DMS153 (cell line): ENCODE results near the gene ROBO3.

ENCODE experiments used
- DNase-seq: peaks from one replicate; lab custom pipeline; 2025; lab: John Stamatoyannopoulos, UW

ROBO3 gene

DNA sequence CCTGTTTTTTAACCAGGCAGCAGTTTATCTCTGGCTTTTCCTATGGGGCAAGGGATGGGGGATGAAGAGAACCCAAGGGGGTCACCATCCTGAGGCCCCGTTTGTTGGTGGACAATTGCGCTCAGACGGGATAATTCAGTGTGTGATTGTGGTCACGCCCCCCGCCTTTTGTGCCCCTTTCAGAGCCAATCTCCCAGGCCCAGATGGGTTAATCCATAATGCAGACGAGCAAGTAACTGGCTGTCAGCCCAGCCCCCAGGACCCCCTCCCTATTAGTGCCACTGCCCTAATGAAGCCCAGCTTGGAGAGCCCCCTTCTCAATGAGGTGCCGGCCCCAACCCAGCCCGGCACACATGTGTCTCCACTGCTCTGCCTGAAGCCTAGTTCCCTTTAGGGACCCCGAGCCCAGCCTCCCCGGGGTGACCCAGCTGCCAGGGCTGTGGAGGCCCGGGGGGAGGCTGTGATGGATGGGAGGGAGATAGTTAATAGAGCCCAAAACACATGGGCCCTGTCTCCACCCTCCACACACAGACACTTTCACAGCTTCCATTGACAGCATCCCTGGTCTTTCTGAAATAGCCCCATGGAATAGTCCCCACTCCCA lies 19.1 kb upstream of the ROBO3 start:
- DNase-seq = no peak

DNA sequence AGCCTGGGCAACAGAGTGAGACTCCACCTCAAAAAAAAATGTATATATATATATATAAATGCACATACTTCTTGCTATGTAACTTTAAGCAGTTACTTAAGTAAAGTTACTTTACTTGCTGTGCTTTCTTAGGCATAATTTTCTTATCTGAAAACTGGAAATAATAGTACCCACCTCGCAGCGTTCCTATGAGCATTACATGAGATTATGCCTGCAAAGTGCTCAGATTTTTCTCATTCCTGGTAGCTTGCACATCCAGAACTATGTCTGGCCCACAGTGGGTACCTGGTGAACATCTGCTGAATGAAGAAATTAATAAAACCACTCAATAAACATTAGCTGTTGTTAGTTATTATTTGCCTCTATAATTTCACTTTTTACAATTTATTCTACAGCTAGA lies 6.1 kb upstream of the ROBO3 start:
- no peak for DNase-seq

DNA sequence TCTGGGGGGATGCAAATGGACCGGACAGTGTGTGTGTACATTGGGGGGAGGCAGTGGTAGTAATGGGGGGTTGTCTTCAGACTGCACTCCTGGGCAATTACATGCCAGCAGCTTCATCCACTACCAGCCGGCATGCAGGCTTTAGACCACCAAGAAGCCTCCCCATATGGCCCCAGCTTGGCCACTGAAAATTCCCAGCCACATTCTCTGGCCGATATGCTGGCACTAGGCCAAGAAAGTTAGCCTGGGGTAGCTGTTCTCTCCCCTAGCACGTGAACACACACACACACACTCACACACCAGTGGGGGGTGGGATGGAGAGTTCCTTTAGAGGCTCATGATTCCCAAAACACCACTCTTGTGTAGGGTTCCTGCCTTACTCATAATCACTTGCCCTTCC lies 3.6 kb upstream of the ROBO3 start:
- no peak for DNase-seq

DNA sequence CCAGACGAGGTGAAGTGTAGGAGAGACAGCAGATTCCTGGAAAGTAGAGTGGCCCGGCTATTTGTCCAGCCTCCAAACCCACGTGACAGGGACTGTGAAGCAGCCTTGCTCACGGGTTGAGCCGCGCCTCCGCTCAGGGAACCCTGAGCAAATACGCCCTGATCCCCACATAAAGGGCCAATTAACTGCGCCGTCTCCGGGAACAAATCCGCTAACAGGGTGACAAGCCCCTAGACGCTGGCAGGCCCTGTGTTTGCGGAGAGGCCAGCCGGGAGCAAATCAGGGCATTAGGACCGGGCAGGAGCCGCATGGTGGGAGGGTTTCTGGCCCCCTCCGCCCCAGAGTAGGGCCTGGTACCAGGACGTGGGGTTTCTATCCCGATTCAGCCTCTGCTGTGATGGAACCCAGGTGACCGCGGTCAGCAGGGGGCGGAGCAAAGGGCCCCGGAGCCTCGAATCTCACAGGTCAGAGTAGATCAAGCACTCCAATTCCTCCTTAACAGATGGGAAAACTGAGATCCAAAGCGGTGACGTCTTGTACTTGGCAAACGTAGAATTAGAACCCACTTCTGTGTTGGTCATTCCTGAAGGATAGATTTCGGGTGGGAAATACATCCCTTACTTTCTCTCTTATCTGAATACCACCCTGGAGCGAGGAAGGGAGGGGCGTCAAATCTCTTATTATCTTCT lies 2.0 kb upstream of the ROBO3 start:
- no peak for DNase-seq

DNA sequence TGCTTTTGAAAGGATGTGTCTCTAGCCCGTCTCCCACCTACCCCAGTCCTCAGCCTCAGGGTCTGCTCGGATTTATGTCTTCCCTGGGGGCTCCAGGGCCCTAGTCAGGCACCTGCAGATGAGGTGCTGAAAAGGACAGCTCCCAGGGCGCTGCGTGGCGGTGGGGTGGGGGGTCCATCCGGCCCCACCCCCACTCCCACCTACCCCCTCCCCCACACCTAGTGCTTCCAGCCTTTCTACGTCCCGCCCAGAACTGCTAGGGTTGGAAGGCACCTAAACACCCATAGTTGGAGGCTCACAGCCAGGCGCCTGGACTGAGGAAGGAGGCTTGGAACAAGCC lies 1.4 kb upstream of the ROBO3 start:
- DNase-seq = no peak

DNA sequence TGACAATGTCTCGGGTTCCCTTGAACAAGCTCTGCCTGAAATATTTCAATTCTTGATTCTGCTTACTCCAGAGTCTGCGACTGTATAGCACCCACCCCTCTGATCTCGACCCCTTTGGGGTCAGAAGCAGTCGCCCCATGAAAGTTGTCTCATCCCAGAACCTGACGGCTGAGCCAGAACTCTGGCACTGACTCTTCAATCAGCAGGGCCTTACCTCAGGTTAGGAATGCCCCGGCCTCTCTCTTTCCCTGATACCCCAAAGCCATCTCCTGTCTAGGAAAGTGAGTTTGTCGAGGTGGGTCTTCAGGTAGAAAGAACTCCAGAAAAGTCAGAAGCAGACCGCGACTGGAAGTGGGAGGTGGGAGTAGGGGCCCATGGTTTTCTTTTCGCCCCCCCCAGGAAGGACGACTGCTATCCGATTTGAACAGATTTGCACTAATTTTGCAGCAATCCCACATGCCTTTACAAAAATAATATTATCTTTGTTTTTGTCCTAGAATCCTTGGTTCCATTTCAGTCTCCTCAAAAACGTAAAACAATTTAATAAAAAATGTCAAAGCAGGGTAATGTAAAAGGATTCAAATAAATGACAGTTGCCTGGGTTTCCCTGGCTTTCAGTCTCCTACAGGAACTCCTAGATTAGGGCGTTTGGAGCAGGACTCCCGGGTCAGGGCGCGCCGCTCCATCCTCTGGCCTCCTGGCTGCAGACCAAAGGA lies 898 bp upstream of the ROBO3 start:
- DNase-seq = no peak

DNA sequence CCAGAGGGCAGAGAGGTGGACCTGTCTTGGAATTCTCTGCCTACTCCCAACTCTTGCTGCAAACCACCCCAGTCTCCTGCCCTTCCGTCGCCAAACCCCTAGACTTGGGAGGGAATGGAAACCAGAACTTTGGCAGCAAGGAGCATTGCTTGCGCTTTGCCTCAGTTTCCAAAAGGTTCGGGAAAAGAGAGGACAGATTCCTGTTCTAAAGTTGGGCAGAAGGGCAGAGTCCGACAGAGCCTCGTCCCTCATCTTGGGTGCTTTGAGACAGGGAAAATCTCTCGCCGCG lies 396 bp upstream of the ROBO3 start:
- DNase-seq = no peak

DNA sequence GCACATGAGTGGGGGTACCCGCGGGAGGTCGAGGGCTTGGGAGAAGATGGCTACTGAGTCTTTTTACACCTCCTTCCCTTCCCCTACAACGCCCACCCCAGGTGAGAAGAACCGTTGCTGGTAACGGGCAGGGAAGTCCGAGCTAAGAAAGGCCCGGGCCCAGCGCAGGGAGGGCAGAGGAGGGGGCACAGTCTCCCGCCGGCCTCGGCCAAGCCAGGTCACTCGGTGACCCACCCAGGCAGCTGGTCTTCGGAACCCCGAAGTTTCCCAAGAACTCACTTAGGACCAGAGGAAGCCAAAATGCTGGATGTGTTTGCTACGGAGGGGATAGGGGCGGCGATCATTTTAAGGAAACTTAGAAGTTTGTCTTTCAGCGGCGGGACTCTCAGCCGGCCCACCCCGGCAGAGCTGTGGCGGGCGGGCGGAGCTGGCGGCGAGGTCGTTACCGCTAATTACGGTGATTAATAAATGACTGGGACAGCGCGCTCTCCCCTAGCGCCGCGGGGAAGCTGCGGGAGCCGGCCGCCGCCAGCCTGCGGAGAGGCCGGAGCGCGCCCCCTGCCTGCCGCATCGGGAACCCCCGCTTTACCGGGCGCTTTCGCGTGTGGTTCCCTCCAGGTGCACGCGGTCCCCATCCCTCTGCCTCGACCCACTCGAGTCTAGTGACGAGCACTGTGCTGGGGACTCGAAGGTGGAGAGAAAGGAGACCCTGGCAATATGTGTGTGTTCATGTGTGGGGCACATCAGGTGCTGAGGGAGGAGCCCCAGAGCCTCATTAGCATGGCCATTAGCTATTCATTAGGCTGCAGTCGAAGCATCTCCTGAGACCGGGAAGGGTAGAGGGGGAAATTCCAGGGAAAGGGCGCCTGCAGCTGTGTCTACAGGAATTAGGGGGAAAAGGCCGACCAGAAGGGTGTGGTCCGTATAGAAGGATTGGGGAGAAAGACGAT lies 945 bp downstream of the ROBO3 start:
- no peak for DNase-seq

DNA sequence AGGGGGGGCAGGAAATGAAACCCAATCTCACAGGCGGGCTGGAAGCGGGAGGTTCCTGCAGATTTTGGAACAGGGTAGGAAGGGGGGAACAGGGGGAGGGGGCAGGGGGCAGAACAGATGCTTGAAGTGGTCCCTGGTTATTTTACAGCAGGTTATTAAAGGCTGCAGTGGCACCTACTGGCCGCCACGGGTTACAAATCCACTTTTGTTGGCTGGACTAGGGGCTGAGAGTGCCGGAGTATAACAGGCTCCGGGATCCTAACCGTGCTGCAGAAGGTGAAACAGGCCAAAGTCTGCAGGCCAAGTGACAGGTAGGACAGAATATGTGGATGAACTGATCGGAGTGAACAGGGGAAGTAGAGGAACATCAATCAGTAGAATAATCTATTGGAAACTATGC lies 2.5 kb downstream of the ROBO3 start:
- no peak for DNase-seq

DNA sequence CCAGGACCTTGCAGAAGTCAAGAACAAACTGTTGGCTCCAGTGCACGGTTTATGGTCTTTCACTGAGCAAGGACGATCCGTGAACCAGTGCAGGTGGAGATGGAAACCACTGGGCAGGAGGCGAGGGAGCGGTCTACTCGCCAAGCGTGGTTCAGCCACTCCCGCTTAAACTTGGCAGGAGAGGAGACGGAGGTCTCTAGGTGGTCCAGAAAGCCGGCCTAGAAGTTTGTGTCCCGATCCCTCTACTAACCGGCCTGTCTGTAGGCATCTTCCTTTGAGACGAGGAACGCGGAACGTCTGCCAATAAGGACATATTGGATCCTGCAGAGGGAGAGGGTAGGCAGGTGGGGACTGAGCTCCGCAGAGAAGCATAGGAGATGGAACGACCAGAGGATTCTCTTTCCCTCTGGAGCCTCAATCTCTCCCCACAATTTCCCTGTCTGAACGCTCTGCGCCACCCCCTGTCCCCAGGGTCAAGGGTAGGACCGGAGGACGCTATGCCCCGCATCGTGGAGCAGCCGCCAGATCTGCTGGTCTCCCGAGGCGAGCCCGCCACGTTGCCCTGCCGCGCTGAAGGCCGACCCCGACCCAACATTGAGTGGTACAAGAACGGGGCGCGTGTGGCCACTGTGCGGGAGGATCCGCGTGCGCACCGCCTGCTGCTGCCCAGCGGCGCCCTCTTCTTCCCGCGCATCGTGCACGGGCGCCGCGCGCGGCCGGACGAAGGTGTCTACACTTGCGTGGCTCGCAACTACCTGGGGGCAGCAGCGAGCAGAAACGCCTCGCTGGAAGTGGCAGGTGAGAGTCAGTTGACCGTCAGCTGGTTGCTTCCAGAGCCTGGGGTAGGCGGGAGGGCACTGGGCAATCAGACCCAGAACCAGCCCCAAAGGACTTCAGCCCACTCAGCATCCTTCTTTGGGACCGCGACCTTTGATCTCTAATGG lies 3.4 kb downstream of the ROBO3 start:
- no peak for DNase-seq

DNA sequence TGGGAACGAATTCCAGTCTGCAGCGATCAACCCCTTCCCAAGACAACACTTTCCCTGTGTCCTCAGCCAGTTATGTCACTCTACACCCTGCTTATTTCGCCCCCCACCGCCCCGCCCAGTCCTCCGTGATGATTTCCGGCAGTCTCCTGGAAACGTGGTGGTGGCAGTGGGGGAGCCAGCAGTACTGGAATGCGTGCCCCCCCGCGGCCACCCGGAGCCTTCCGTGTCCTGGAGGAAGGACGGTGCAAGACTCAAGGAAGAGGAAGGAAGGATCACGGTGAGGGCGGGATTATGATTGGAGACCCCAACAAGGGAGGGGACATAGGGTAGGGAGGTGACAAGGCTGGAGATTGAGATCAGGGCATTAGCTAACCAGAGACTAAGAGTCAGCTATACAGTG lies 4.1 kb downstream of the ROBO3 start:
- no peak for DNase-seq

DNA sequence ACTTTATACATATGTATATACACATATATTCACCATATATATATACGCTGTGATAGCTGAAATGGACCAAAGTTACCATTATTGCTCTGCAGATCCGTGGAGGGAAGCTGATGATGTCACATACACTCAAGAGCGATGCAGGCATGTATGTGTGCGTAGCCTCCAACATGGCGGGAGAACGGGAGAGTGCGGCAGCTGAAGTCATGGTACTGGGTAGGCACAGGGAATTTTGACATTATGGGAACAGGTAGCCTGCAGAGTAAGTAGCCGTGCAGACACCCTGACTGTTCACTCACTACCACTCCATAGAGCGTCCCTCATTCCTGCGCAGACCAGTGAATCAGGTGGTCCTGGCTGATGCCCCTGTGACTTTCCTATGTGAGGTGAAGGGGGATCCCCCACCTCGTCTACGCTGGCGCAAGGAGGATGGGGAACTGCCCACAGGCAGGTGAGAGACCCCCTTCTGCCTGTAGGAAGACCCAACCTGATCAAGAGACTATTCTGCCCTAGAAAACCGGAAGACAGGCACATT lies 4.7 kb downstream of the ROBO3 start:
- DNase-seq = no peak

DNA sequence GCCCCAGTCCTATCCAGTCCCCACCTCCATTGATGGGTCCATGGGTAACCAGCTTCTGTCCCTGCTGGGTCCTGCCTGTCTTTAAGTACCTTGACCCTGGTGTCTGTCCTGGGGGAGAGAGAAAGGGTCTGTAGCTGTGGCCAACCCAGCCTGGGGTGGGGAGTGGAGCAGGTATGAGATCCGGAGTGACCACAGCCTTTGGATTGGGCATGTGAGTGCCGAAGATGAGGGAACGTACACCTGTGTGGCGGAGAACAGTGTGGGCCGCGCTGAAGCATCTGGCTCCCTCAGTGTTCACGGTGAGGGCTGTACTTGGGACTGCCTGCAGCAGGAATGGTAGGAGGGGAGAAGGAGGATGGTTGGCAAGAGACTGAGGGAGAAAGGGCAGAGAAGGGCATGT lies 5.2 kb downstream of the ROBO3 start:
- DNase-seq = no peak

DNA sequence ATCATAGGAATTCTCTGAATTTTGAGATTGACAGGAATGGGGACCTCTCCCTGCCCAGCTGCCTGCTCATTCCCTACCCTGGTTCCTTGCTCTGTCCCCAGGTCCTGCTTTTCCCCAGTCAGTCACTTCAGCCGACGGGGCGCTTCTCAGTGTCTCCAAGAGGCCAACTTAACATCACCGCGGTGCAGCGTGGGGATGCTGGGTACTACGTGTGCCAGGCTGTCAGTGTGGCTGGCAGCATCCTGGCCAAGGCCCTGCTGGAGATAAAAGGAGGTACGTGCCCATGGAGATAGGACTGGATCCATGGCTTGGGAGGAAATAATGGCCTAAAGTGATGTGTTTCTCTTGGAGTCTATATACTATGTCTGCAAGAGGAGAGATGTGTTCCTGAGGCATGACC lies 7.0 kb downstream of the ROBO3 start:
- no peak for DNase-seq

DNA sequence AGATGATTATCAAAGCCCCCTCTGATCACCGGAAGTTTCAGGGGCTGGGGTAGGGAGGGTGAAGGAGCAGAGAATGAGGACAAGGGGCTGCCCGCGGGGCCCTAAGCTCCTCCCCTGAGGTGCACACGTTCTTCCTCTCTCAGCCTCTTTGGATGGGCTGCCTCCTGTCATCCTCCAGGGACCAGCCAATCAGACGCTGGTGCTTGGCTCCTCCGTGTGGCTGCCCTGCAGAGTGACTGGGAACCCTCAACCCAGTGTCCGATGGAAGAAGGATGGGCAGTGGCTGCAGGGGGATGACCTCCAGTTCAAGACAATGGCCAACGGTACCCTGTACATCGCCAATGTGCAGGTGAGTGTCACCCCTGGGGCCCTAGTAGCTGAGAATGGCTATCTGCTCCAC lies 7.5 kb downstream of the ROBO3 start:
- DNase-seq = no peak

DNA sequence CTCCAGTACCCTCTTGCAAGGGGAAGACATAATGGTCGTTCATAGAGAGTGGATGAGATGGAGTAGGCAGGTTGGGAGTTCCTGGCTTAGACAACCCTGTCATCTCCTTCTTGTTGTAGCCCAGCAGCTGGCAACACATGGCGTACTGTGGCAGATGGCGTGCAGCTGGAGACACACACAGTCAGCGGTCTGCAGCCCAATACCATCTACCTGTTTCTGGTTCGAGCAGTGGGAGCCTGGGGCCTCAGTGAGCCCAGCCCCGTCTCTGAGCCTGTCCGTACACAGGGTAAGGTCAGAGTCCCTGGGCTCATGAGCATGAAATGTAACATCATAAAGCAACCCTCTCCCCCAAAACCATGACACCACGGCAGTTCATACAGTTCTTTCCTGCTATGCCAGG lies 8.7 kb downstream of the ROBO3 start:
- no peak for DNase-seq

DNA sequence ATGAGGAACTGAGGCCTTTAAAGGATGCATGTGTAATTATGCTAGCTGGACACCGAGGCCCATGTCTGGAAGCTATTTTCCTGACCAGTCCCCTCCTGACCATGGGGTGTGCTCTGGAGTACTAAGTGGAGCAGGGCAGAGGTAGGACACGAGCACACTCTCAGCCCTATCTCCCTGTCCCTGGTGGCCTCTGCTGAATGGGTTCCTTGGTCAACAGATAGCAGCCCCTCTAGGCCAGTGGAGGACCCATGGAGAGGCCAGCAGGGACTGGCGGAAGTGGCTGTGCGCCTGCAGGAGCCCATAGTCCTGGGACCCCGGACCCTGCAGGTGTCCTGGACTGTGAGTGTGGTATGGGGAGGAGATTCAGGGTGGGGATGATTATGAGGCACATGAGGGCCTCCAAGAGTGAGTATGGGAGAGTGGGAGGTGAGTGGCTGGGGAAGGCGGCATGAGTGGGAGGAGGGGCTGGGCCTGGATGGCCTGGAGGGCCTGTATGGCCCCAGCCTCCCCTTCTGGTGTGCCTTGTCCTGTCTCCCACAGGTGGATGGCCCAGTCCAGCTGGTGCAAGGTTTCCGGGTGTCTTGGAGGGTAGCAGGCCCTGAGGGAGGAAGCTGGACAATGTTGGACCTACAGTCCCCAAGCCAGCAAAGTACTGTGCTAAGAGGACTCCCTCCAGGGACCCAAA lies 9.5 kb downstream of the ROBO3 start:
- DNase-seq = no peak

DNA sequence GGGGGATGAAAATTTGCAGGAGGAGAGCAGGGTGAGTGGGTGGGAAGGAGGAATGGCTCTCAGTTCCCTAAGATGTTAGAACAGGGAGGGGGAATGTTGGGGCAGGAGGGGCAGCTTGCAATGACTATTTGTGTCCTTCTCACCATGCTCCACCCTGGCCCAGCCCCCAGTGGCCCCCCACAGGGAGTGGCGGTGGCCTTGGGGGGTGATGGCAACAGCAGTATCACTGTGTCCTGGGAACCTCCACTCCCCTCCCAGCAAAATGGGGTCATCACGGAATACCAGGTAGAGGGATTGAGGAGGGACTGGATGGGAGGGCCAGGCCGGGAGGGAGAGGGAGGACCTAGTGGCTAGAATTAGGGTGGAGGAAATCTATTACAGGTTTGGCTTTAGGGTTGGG lies 10.2 kb downstream of the ROBO3 start:
- no peak for DNase-seq

DNA sequence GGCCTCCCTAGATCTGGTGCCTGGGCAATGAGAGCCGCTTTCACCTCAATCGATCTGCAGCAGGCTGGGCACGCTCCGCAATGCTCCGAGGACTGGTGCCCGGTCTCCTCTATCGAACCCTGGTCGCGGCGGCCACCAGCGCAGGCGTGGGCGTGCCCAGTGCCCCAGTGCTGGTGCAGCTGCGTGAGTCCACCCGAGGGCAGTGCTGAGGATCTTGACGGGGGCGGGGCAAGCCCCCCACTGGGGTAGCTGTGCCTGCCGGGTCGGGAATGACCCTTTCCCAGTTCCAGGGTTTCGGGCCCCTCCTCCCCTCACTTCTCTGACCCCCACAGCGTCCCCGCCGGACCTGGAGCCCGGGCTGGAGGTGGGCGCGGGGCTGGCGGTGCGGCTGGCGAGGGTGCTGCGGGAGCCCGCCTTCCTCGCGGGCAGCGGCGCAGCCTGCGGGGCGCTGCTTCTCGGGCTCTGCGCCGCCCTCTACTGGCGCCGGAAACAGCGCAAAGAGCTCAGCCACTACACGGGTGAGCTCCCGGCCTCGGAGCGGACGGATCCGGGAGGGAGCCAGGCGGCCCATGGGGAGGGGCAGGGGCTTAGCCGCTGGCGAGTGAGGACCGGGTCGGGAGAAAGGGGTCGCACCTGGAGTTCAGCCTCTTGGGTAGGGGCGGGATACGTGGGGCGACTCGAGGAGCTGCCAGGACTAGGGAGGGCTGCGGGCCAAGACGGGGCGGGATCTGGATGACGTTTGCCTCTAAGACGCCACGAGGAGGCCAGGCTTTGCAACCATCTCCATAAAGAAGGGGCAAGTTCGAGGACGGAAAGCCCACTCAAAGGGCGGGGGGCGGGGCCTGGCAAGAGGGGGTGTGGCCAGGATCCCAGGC lies 10.9 kb downstream of the ROBO3 start:
- DNase-seq = peak; percentile 52
